Measurements from ENCODE around the gene MRPL18.

Gene MRPL18

GRCh38 chr6:159826004-159826403 is 35.7 kb downstream of the MRPL18 start:
- no peak for TF ChIP-seq CTCF (IDR thresholded peaks at IDR 0.05; ENCODE audit: control insufficient read depth, insufficient read depth, low read depth, low read length, missing control alignments)
- DNase-seq (ENCODE audit: low read depth): no peak
- no peak overlapping the region for H3K4me3 ChIP-seq (ENCODE audit: control insufficient read depth, low read depth, low read length)

- TF ChIP-seq CTCF (IDR thresholded peaks at IDR 0.05; ENCODE audit: control insufficient read depth, insufficient read depth, low read depth, low read length, missing control alignments): no peak
- no peak overlapping the region for H3K4me3 ChIP-seq (ENCODE audit: control insufficient read depth, low read depth, low read length)
- no peak for DNase-seq (ENCODE audit: low read depth)
These were observed 36.8 kb downstream of the MRPL18 start for GRCh38 chr6:159826968-159827647.

- DNase-seq (ENCODE audit: low read depth): no peak
- no peak overlapping the region for H3K4me3 ChIP-seq (ENCODE audit: control insufficient read depth, low read depth, low read length)
- TF ChIP-seq CTCF (IDR thresholded peaks at IDR 0.05; ENCODE audit: control insufficient read depth, insufficient read depth, low read depth, low read length, missing control alignments): no peak
These were observed 37.8 kb downstream of the MRPL18 start for GRCh38 chr6:159828074-159828473.

GRCh38 chr6:159829526-159829925 is 39.3 kb downstream of the MRPL18 start:
- DNase-seq (ENCODE audit: low read depth): no peak
- TF ChIP-seq CTCF (IDR thresholded peaks at IDR 0.05; ENCODE audit: control insufficient read depth, insufficient read depth, low read depth, low read length, missing control alignments): no peak
- no peak overlapping the region for H3K4me3 ChIP-seq (ENCODE audit: control insufficient read depth, low read depth, low read length)

GRCh38 chr6:159830501-159831372 is 40.5 kb downstream of the MRPL18 start:
- DNase-seq (ENCODE audit: low read depth): no peak
- no peak overlapping the region for H3K4me3 ChIP-seq (ENCODE audit: control insufficient read depth, low read depth, low read length)
- TF ChIP-seq CTCF (IDR thresholded peaks at IDR 0.05; ENCODE audit: control insufficient read depth, insufficient read depth, low read depth, low read length, missing control alignments): no peak

- no peak overlapping the region for H3K4me3 ChIP-seq (ENCODE audit: control insufficient read depth, low read depth, low read length)
- no peak for DNase-seq (ENCODE audit: low read depth)
These were observed 41.1 kb downstream of the MRPL18 start for GRCh38 chr6:159831373-159831679.

More at GRCh38 chr6:159831373-159831679, 41.1 kb downstream of the MRPL18 start:
- TF ChIP-seq CTCF (IDR thresholded peaks at IDR 0.05; ENCODE audit: control insufficient read depth, insufficient read depth, low read depth, low read length, missing control alignments): no peak
